ENCODE measurements around the gene KDM4C.

The KDM4C gene

DNA sequence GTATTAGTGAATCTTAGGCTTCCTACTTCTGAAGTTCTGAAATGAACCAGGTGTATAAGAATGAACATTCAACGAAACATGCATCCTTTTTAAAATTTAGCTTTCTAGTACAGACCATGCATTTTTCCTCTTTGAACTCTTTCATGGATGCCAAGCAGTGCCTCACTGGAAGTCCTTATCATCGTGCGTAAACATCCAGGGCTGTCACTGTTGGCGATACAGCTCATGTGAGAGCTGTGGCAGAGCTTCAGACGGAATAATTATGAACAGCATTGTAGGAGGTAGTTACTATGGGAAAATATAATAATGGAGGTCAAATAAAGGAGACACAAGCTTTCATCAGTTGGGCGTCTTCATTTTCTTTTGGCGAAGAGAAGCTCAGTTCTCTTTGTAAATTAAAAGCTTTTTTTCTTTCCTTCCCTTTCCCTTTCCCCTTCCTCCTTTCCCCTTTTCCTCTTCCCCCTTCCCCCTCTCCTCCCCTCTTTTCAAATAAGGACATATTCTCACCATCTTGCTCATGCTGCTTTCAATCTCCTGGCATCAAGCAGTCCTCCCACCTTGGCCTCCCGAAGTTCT, 167.3 kb downstream of the KDM4C start:
- no peak overlapping the region for H3K4me3 ChIP-seq (ENCODE audit: low read depth, low read length)
- DNase-seq (ENCODE audit: low read depth): no peak
- no peak for TF ChIP-seq CTCF (IDR thresholded peaks at IDR 0.05; ENCODE audit: control insufficient read depth, extremely low read depth, insufficient read depth)

- no peak for DNase-seq (ENCODE audit: low read depth)
Measured at GRCh38 chr9:6925836-6926235, 168.1 kb downstream of the KDM4C start.

DNA sequence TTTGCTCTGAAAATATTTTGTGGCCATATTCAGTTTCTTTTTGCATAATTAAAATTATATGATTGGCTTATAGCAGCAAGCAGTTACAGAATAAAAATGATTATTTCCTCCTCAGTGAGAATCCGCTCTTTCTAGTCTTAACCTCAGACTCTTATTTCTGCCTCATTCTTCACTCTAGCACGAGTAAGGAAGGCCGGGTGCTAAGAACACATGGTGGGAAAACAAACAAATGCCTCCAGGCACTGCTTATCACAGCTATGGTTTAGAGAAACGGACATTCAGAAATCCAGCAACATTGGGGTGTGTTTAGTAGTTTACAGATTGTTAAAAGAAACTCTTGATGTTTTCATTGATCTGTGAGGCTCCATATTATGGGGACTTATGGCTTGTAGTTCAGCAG, 168.7 kb downstream of the KDM4C start:
- no peak overlapping the region for H3K4me3 ChIP-seq (ENCODE audit: low read depth, low read length)
- no peak for TF ChIP-seq CTCF (IDR thresholded peaks at IDR 0.05; ENCODE audit: control insufficient read depth, extremely low read depth, insufficient read depth)
- no peak for DNase-seq (ENCODE audit: low read depth)

More at GRCh38 chr9:6925836-6926235, 168.1 kb downstream of the KDM4C start:
- no peak overlapping the region for H3K4me3 ChIP-seq (ENCODE audit: low read depth, low read length)
- TF ChIP-seq CTCF (IDR thresholded peaks at IDR 0.05; ENCODE audit: control insufficient read depth, extremely low read depth, insufficient read depth): no peak

DNA sequence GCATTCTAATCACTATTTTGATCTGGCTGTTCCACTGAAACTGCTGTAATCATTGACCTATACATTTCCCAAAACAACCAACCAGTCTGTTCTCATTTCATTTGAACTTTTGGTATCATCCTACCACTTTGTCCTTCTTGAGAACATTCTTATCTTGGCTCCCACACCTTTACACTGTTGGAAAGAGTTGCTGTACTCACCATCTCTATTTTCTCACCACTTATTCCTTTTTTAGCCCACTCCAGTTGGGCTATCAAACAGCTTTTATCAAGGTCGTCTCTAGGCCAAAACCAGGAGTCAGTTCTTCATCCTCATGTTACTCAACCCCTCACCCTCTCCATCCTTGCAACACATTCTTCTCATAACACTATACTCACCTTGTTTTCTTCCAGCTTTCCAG, 170.1 kb downstream of the KDM4C start:
- no peak for TF ChIP-seq CTCF (IDR thresholded peaks at IDR 0.05; ENCODE audit: control insufficient read depth, extremely low read depth, insufficient read depth)
- DNase-seq (ENCODE audit: low read depth): no peak
- H3K4me3 ChIP-seq (ENCODE audit: low read depth, low read length): no peak overlapping the region

- H3K4me3 ChIP-seq (ENCODE audit: low read depth, low read length): no peak overlapping the region
- no peak for TF ChIP-seq CTCF (IDR thresholded peaks at IDR 0.05; ENCODE audit: control insufficient read depth, extremely low read depth, insufficient read depth)
- no peak for DNase-seq (ENCODE audit: low read depth)
Measured at GRCh38 chr9:6928863-6929262, 171.1 kb downstream of the KDM4C start.

- no peak for TF ChIP-seq CTCF (IDR thresholded peaks at IDR 0.05; ENCODE audit: control insufficient read depth, extremely low read depth, insufficient read depth)
- H3K4me3 ChIP-seq (ENCODE audit: low read depth, low read length): no peak overlapping the region
- no peak for DNase-seq (ENCODE audit: low read depth)
Measured at GRCh38 chr9:6929441-6930215, 171.9 kb downstream of the KDM4C start.

Data from LNCaP clone FGC (cell line).